Cardiac septum (tissue), 1 donor: Measurements from ENCODE around the gene PHTF2. TPM values are rescaled to one million over a fixed set of nuclear protein-coding genes. Genes with fewer than 3 reads are reported as not detected.

Source experiments
- DNase-seq: peaks from one replicate; pipeline ENCODE4 v3.0.0-alpha.2; 2020; ENCODE audit warnings: low spot score
- intact Hi-C: fragments of 100-400 bp; cut with DNase I; formaldehyde crosslinking; loops from one replicate; pipeline ENCODE4 v1.14.0; 2022
- total RNA-seq: library from RNA; stranded (reverse); fragmentation: NEBNext Ultra II Directional; extraction: Animal tissue kit (Norgen Biotek cat#: 25700); gene quantifications from one replicate; pipeline ENCODE4 v1.2.1, GENCODE V29; 2021
- donor health status: DM: no; HTN: no; CAD: no.

Gene PHTF2
- total RNA-seq, 1 donor from 2014 or later = 12.5 TPM

- no peak for DNase-seq
- intact Hi-C loops = no loop called here
These were observed 10.2 kb upstream of the PHTF2 start for GRCh38 chr7:77788327-77788902.

GRCh38 chr7:77791336-77791735, 7.2 kb upstream of the PHTF2 start:
- intact Hi-C loops = no loop called here
- no peak for DNase-seq

GRCh38 chr7:77791956-77792355, 6.6 kb upstream of the PHTF2 start:
- intact Hi-C loops = no loop called here
- DNase-seq = no peak

GRCh38 chr7:77794000-77794399, 4.6 kb upstream of the PHTF2 start:
- DNase-seq = no peak
- intact Hi-C loops = no loop called here

GRCh38 chr7:77796109-77796508, 2.5 kb upstream of the PHTF2 start:
- intact Hi-C loops = no loop called here
- no peak for DNase-seq

- no peak for DNase-seq
- intact Hi-C loops = no loop called here
These were observed 1.6 kb upstream of the PHTF2 start for GRCh38 chr7:77796960-77797359.

- DNase-seq = no peak
- intact Hi-C loops = loop anchor here (2.0 kb wide), 1 partner anchor 101 kb away; the partner anchor contains the start of gene RSBN1L
These were observed 709 bp upstream of the PHTF2 start for GRCh38 chr7:77797734-77798393.

- intact Hi-C loops = loop anchor here (2.0 kb wide), 1 partner anchor 103 kb away; the partner anchor contains the start of gene RSBN1L
- DNase-seq = no peak
These were observed 748 bp downstream of the PHTF2 start for GRCh38 chr7:77799078-77799964.

GRCh38 chr7:77800158-77800557, 1.6 kb downstream of the PHTF2 start:
- intact Hi-C loops = no loop called here
- DNase-seq = no peak

GRCh38 chr7:77800730-77801129, 2.2 kb downstream of the PHTF2 start:
- intact Hi-C loops = no loop called here

GRCh38 chr7:77802557-77803405, 4.2 kb downstream of the PHTF2 start:
- intact Hi-C loops = no loop called here
- DNase-seq = no peak

More at GRCh38 chr7:77800730-77801129, 2.2 kb downstream of the PHTF2 start:
- no peak for DNase-seq

GRCh38 chr7:77806425-77806824, 7.9 kb downstream of the PHTF2 start:
- intact Hi-C loops = no loop called here
- DNase-seq = no peak

- DNase-seq = no peak
- intact Hi-C loops = no loop called here
These were observed 9.9 kb downstream of the PHTF2 start for GRCh38 chr7:77808517-77808916.

- DNase-seq = no peak
- intact Hi-C loops = no loop called here
These were observed 13.1 kb downstream of the PHTF2 start for GRCh38 chr7:77811516-77812289.

- intact Hi-C loops = no loop called here
- DNase-seq = no peak
These were observed 13.7 kb downstream of the PHTF2 start for GRCh38 chr7:77812290-77812685.

- DNase-seq = no peak
- intact Hi-C loops = no loop called here
These were observed 14.6 kb downstream of the PHTF2 start for GRCh38 chr7:77813180-77813579.

GRCh38 chr7:77819021-77819420, 20.4 kb downstream of the PHTF2 start:
- no peak for DNase-seq
- intact Hi-C loops = no loop called here

GRCh38 chr7:77820967-77821366, 22.4 kb downstream of the PHTF2 start:
- intact Hi-C loops = no loop called here
- no peak for DNase-seq

- intact Hi-C loops = no loop called here
- no peak for DNase-seq
These were observed 23.7 kb downstream of the PHTF2 start for GRCh38 chr7:77822269-77822668.
